SU-DHL-6 (cell line): ENCODE results near the gene FADS6.

Experiments
- H2AFZ ChIP-seq: fragments of 200-600 bp; sonication (generic); 2 replicates; pipeline ENCODE4 v1.6.1; 2014; ENCODE audit warnings: low read depth, mild to moderate bottlenecking, moderate library complexity, mixed read lengths, antibody characterized with exemption, low read length; ENCODE audit not compliant: severe bottlenecking
- H3F3A ChIP-seq: fragments of 200-600 bp; shearing (Covaris generic); 2 replicates; pipeline ENCODE4 v1.6.0; 2016; ENCODE audit warnings: antibody characterized with exemption, mild to moderate bottlenecking; ENCODE audit not compliant: insufficient read depth
- H3K27ac ChIP-seq: fragments of 200-600 bp; sonication (generic); 2 replicates; pipeline ENCODE4 v1.5.1; 2016; ENCODE audit warnings: low read depth, mild to moderate bottlenecking, low read length, moderate library complexity, mixed read lengths
- H3K27me3 ChIP-seq: fragments of 200-600 bp; sonication (generic), shearing (Covaris generic); 2 replicates; pipeline ENCODE4 v1.6.0; 2014; ENCODE audit warnings: mild to moderate bottlenecking, low read length
- H3K36me3 ChIP-seq: fragments of 200-600 bp; sonication (generic); 2 replicates; pipeline ENCODE4 v1.6.1; 2014; ENCODE audit warnings: mild to moderate bottlenecking, low read length, mixed read lengths
- H3K4me2 ChIP-seq: fragments of 300-600, 200-600 bp; shearing (Covaris generic), sonication (generic); 2 replicates; pipeline ENCODE4 v1.6.0; 2014; ENCODE audit warnings: low read length, low read depth, mild to moderate bottlenecking; ENCODE audit not compliant: poor library complexity, severe bottlenecking
- H3K4me3 ChIP-seq: fragments of 200-600 bp; sonication (generic); 2 replicates; pipeline ENCODE4 v1.5.1; 2014; ENCODE audit warnings: antibody characterized with exemption, low read length, mild to moderate bottlenecking, mixed read lengths; ENCODE audit not compliant: insufficient read depth, poor library complexity, severe bottlenecking
- H3K79me2 ChIP-seq: fragments of 200-600 bp; sonication (generic); 2 replicates; pipeline ENCODE4 v1.6.1; 2014; ENCODE audit warnings: mild to moderate bottlenecking, low read length, moderate library complexity; ENCODE audit not compliant: insufficient read depth
- H3K9ac ChIP-seq: fragments of 200-600 bp; sonication (generic); 2 replicates; pipeline ENCODE4 v1.7.0; 2014; ENCODE audit warnings: mild to moderate bottlenecking, low read length
- H3K9me2 ChIP-seq: fragments of 200-600 bp; sonication (generic); replicated peaks from 2 replicates; pipeline ENCODE4 v1.6.1; 2014; ENCODE audit warnings: low read length; ENCODE audit not compliant: insufficient read depth
- H3K9me3 ChIP-seq: fragments of 200-600 bp; sonication (generic); 2 replicates; pipeline ENCODE4 v1.6.1; 2014; ENCODE audit warnings: low read length, mixed read lengths; ENCODE audit not compliant: insufficient read depth
- H4K20me1 ChIP-seq: fragments of 200-600 bp; sonication (generic); 2 replicates; pipeline ENCODE4 v1.6.1; 2014; ENCODE audit warnings: low read depth, mild to moderate bottlenecking, antibody characterized with exemption, low read length, moderate library complexity, mixed read lengths
- EZH2phosphoT487 ChIP-seq: fragments of 200-600 bp; sonication (generic), shearing (Covaris generic); conservative IDR thresholded peaks from 2 replicates; pipeline ENCODE4 v1.6.1; 2018; ENCODE audit warnings: mild to moderate bottlenecking, antibody characterized with exemption, low read length, moderate library complexity, mixed read lengths
- TF ChIP-seq, protein P1 (sequence below): fragments of 200-600 bp; sonication (generic); IDR thresholded peaks from one replicate; pipeline ENCODE4 v1.5.1; 2017; ENCODE audit warnings: antibody characterized with exemption, mild to moderate bottlenecking, low read length, moderate library complexity; ENCODE audit not compliant: insufficient read depth, poor library complexity, severe bottlenecking

Gene FADS6

GRCh38 chr17:74898376-74898946 lies 5.0 kb upstream of the FADS6 start:
- no peak overlapping the region for H3K9ac ChIP-seq
- H2AFZ ChIP-seq, result no peak overlapping the region
- no peaks in the 10 kb centered on the region for H4K20me1 ChIP-seq
- no peak overlapping the region for H3K4me2 ChIP-seq
- no peaks in the 10 kb centered on the region for H3F3A ChIP-seq
- no peaks in the 10 kb centered on the region for H3K36me3 ChIP-seq
- no peaks in the 10 kb centered on the region for H3K9me2 ChIP-seq
- TF ChIP-seq, protein P1, sequence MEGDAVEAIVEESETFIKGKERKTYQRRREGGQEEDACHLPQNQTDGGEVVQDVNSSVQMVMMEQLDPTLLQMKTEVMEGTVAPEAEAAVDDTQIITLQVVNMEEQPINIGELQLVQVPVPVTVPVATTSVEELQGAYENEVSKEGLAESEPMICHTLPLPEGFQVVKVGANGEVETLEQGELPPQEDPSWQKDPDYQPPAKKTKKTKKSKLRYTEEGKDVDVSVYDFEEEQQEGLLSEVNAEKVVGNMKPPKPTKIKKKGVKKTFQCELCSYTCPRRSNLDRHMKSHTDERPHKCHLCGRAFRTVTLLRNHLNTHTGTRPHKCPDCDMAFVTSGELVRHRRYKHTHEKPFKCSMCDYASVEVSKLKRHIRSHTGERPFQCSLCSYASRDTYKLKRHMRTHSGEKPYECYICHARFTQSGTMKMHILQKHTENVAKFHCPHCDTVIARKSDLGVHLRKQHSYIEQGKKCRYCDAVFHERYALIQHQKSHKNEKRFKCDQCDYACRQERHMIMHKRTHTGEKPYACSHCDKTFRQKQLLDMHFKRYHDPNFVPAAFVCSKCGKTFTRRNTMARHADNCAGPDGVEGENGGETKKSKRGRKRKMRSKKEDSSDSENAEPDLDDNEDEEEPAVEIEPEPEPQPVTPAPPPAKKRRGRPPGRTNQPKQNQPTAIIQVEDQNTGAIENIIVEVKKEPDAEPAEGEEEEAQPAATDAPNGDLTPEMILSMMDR, result no peak
- no peak for TF ChIP-seq EZH2phosphoT487
- H3K79me2 ChIP-seq, result no peaks in the 10 kb centered on the region
- H3K27ac ChIP-seq, result no peak overlapping the region
- no peaks in the 10 kb centered on the region for H3K9me3 ChIP-seq
- H3K4me3 ChIP-seq, result no peak overlapping the region
- no peaks in the 10 kb centered on the region for H3K27me3 ChIP-seq

DNA sequence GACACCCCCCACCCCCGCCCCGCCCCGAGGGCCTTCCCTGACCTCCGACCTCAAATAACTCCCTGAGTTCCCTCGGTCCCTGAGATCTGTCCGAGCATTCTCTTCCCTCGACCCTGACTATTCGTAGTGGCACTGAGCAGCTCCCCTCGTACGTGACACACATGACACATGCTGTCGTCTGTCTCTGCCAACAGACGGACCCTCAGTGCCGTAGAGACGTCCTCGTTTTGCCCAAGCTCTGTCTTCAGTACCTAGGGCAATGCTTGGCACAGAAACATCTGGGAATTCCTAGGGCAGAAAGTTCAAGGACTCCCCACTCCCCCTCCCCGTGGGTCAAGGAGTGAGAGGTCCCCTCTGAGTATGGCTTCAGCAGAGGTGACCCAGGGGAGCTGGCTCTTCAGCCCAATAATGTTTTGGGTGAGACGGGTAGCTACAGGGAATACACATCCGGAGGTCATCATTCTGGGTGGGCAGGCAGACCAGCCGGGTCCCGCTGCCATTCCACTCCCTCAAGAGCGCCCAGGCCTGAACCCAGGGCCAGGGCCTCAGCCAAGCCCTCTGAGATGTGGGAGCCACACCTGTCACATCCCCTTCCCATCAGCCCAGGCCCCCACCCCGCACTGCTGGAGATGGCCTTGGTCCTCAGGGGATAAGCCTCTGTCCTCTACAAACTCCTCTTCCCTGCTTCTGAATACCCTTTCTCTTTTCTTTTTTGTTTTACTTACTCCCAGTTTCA lies 671 bp upstream of the FADS6 start:
- Histone ChIP-seq H2AFZ (no peak overlapping the region), H3K9me3 (no peaks in the 10 kb centered on the region), H3K9ac (no peak overlapping the region), H3K27ac (no peak overlapping the region), H3K4me3 (no peak overlapping the region), H3K9me2 (no peaks in the 10 kb centered on the region), H3K27me3 (no peaks in the 10 kb centered on the region), H3K79me2 (no peaks in the 10 kb centered on the region), H3K4me2 (no peak overlapping the region), H4K20me1 (no peaks in the 10 kb centered on the region), H3K36me3 (no peaks in the 10 kb centered on the region), H3F3A (no peaks in the 10 kb centered on the region)
- TF ChIP-seq EZH2phosphoT487, result no peak
- TF ChIP-seq, protein P1, result no peak

- Histone ChIP-seq H3K4me3 (no peak overlapping the region), H3K9me2 (no peaks in the 10 kb centered on the region), H3K27me3 (no peaks in the 10 kb centered on the region), H3K79me2 (no peaks in the 10 kb centered on the region), H3K9ac (no peak overlapping the region), H4K20me1 (no peaks in the 10 kb centered on the region), H3K9me3 (no peaks in the 10 kb centered on the region), H3F3A (no peaks in the 10 kb centered on the region), H3K36me3 (no peaks in the 10 kb centered on the region), H3K4me2 (no peak overlapping the region), H3K27ac (no peak overlapping the region), H2AFZ (no peak overlapping the region)
- no peak for TF ChIP-seq EZH2phosphoT487
- TF ChIP-seq, protein P1, result no peak
These were observed 1.2 kb downstream of the FADS6 start for GRCh38 chr17:74892013-74892841.
